GM18907 (cell line): ENCODE data around the gene CACNA1B.

ENCODE experiments used
- ATAC-seq: cut with Tn5 transposase; IDR thresholded peaks from one replicate; pipeline ENCODE4 v1.9.1; 2021; ENCODE audit warnings: mild to moderate bottlenecking, moderate library complexity; ENCODE audit not compliant: unreplicated experiment

CACNA1B gene

GRCh38 chr9:137918331-137919094 is 40.9 kb downstream of the CACNA1B start:
- no peak for ATAC-seq

GRCh38 chr9:137919095-137919465 is 41.5 kb downstream of the CACNA1B start:
- ATAC-seq: no peak

- ATAC-seq: no peak
Measured at GRCh38 chr9:137919649-137920141, 42.1 kb downstream of the CACNA1B start.

GRCh38 chr9:137920753-137921152 is 43.2 kb downstream of the CACNA1B start:
- no peak for ATAC-seq

GRCh38 chr9:137924169-137924568 is 46.6 kb downstream of the CACNA1B start:
- no peak for ATAC-seq

DNA sequence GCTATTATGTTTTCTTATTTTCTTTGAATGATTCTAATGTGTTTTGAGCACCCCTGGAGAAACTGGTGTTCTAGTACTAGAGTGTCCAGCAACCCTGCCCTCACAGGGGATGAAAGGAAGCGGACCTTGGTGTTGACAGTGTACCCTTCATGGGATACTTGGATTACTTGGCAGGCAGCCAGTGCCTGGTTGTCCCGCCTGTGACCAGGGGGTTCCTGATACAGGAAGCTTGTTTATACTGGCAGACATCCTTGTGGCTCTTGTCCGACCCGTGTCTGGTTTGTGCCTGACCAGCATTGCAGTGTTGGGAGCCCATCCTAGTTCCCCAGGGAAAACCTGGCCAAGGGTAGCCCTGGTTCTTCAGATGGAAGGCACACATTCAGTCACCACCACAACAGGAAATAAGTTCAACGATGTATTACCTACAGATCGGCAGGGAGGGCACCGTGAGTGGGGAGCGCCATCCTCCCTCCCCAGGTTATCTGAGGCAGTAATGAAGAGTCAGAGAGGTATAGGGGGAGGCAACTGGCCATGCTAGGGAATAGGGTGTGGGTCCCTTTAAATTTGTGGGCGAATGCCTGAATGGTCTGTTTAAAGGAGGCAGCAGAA is 47.3 kb downstream of the CACNA1B start:
- ATAC-seq: no peak

- ATAC-seq: no peak
Measured at GRCh38 chr9:137943655-137944054, 66.1 kb downstream of the CACNA1B start.

DNA sequence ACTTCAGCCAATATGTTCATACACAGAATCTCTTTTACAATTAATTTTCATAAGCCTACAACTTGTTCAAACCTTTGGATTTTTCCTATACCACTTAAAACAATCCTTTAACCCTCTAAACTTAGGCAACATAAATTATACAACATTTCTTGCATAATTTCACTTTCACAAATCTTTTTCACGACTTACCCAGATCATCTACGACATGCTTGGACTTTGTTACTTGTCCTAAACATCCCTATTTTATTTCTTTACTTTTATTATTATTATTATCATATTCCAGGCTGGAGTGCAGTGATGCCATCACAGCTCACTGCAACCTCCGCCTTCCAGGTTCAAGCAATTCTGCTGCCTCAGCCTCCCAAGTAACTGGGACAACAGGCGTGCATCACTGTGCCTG is 68.0 kb downstream of the CACNA1B start:
- ATAC-seq: no peak

- ATAC-seq: no peak
Measured at GRCh38 chr9:137946993-137947392, 69.4 kb downstream of the CACNA1B start.

DNA sequence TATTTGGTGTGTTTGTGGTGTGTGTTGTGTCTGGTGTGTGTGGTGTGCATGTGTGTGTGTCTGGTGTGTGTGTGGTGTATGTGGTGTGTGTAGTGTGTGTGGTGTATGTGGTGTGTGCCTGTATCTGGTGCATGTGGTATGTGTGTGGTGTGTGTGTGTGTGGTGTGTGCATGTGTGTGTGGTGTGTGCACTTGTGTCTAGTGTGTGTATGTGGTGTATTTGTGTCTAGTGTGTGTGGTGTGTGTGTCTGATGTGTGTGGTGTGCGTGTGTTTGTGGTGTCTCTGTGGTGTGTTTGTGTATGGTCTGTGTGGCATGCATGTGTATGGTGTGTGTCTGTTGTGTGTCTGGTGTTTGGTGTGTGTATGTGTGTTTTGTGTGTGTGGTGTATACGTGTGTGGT is 71.1 kb downstream of the CACNA1B start:
- ATAC-seq: no peak

- ATAC-seq: no peak
Measured at GRCh38 chr9:137949260-137949659, 71.7 kb downstream of the CACNA1B start.

- no peak for ATAC-seq
Measured at GRCh38 chr9:137951107-137951506, 73.5 kb downstream of the CACNA1B start.

- no peak for ATAC-seq
Measured at GRCh38 chr9:137951597-137952490, 74.3 kb downstream of the CACNA1B start.

DNA sequence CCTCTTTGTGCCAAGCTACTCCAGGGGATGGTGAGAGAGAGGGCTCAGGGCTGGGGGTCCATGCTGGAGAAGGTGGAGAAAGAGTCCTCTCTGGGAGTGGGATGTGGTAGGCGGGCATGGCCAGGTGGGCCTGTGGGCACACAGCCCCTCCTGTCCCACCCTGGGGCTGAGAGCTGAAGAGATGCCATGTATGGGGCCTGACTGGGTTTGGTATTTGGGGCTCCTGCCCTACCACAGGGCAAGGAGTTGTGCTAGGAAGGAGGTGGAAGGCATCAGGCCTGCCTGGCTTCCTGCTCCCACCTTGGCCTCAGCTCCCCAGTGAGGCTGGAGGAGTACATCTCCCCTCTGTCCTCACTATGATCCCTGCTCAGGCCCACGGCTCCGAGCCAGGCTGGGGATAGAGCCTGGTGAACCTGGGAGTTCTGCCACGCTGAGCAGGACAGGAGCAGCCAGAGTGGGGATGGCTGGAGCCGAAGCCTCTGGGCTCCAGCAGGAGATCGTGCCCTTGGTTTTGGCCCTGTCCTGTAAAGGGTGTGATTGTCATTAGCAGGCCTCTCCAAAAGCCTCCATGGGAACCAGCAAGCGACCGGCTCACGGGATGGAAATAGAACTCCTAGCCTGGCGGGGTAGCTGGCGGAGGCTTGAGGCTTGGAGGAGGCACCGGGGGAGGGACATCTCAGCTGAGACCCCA is 75.5 kb downstream of the CACNA1B start:
- ATAC-seq: no peak

DNA sequence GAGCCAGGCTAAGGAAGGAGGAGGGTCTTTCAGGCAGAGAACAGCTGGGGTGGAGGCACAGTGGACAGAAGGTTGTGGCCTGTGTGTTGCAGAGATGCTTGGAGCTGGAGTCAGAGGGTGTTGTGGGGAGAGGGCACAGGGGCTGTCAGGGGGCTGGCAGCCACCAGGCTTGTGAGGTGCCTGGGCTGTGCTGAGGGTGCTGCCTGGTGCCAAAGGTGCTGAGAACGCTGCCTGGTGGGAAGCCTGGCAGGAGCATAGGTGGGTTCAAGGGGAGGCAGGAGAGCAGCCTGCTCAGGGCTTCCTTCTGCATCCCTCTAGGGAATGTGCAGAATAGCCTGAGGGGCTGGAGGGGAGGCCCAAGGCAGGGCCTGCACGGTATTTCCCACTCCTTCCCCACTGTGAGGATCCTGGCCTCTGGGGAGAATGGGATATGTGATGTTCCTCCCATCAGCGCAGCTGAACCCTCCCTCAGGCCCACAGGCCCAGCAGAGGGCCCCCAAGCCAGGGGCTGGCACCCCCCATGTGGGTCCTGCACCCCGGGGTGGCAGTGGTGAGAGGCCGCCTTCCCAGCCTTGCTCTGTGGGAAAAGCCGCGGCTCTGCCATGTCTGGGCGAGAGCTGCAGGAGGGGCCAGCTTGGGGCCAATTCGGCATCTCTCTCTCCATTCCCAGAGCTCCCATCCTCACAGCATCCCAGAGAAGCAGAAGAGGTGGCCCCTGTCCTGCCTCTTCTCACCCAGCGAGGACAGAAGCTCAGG is 76.3 kb downstream of the CACNA1B start:
- no peak for ATAC-seq

DNA sequence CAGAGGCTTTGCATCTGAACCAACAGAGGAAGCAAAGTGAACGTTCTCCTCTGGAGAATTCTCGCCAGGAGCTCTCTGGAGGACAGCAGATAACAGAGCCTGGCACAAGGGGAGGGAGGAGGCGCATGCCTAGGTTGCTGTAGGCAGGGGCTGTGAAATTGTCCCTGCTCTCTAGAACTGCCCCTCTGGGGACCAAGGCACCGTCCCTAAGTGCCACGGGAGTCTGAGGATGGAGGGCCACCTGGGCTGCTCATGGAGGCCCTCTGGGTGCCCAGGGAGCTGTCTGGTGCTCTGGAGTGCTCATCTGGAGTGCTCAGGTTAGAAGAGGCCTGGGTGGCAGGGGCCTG is 77.6 kb downstream of the CACNA1B start:
- ATAC-seq: no peak

- ATAC-seq: no peak
Measured at GRCh38 chr9:137955586-137955985, 78.0 kb downstream of the CACNA1B start.

GRCh38 chr9:137956039-137956438 is 78.5 kb downstream of the CACNA1B start:
- ATAC-seq: no peak

DNA sequence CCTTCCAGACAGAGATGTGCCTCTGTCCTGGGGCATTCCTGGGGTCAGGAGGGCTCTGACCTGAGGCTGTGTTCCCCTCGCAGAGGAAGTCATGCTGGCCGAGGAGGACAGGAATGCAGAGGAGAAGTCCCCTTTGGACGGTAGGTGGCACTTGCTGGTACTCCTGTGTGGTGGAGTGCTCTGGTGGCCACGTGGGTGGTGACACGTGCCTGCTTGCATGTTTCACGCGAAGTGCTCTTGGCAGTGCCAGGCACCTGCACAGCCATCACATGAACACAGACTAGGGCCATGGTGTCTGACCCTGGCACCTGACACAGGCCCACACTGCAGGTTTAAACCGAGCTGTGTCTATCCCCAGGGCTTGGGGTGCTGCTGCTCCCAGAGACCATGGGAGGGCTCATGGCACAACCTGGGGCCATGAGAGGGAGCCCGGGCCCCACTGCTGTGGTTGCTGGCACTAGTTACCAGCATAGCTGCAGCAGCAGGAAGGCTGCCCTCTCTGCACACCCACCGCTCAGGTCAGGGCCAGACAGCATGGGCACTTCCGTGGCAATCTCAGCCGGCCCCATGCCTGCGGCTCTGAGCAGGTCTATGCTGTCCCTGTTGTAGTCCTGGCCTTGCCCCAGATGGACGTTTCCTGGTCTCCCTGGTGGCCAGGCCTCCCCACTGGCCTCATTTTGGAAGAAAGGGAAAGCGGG is 79.3 kb downstream of the CACNA1B start:
- no peak for ATAC-seq
